Thyroid gland (tissue), 4 donors: ENCODE data around the gene GRWD1.

Experiments used
- POLR2A ChIP-seq, 2 donors: fragments of 450-650 bp; IDR thresholded peaks; one replicate each; pipeline ENCODE4 v1.6.1; 2017; ENCODE audit warnings: antibody characterized with exemption in 2 of 2, mild to moderate bottlenecking in 2 of 2, moderate library complexity in 1 of 2
- TF ChIP-seq, protein P1 (sequence below), 6 experiments: fragments of 200-600 bp in 3 of 6; fragments of 450-650 bp in 3 of 6; sonication (generic) in 3 of 6; IDR thresholded peaks; one replicate each; pipeline ENCODE4 v1.5.1; 2016 to 2019; ENCODE audit warnings: antibody characterized with exemption in 6 of 6, mild to moderate bottlenecking in 2 of 6, inconsistent platforms in 1 of 6, moderate library complexity in 1 of 6

DNA sequence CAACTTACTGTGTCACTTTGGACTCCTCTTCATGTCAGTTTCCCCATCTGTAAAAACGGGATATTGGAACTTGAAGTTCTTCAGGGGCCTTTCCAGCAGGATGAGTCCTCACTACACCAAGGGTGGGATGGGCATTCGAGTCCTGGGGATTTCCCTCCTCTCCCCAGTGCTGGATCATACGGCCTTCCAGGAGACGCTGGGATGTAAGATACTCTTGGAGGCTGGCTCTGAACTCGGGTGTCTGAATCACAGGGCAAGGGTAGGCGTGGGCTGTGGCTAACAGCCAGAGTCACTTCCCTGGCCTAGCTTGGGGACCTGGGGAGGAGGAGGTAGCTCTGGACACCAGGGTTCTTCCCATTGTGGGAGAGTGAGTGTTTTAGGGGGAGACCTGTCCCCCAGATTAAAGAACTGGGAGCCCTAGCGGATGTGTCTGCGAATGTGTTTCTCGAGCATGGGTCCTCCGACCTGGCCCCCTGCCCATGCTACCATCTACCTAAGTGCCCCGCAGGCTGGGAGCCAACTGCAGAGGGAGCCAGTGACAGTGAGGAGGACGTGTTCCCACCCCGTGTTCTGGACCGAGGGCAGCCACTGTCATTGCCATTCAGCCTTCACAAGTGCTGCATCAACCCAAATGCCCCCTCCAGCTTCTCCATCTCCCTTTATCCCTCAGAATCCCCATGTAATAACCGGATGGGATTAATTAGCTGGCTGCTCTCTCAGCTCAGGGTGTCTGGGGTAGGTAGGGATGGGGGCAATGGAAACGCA is 21.0 kb downstream of the GRWD1 start:
- TF ChIP-seq, protein P1, sequence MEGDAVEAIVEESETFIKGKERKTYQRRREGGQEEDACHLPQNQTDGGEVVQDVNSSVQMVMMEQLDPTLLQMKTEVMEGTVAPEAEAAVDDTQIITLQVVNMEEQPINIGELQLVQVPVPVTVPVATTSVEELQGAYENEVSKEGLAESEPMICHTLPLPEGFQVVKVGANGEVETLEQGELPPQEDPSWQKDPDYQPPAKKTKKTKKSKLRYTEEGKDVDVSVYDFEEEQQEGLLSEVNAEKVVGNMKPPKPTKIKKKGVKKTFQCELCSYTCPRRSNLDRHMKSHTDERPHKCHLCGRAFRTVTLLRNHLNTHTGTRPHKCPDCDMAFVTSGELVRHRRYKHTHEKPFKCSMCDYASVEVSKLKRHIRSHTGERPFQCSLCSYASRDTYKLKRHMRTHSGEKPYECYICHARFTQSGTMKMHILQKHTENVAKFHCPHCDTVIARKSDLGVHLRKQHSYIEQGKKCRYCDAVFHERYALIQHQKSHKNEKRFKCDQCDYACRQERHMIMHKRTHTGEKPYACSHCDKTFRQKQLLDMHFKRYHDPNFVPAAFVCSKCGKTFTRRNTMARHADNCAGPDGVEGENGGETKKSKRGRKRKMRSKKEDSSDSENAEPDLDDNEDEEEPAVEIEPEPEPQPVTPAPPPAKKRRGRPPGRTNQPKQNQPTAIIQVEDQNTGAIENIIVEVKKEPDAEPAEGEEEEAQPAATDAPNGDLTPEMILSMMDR (IDR thresholded peaks at IDR 0.05), result no peak
- TF ChIP-seq POLR2A (IDR thresholded peaks at IDR 0.05), result no peak
